OCI-LY3 (cell line): Measurements from ENCODE around the gene FOXS1.

Experiments
- H2AFZ ChIP-seq: fragments of 200-600, 300-600 bp; shearing (Covaris generic); 2 replicates; pipeline ENCODE4 v1.6.0; 2014; ENCODE audit warnings: antibody characterized with exemption, low read depth, low read length
- H3K27ac ChIP-seq: fragments of 200-600, 300-600 bp; sonication (generic); 2 replicates; pipeline ENCODE4 v1.5.1; 2014; ENCODE audit warnings: mild to moderate bottlenecking, low read length, moderate library complexity, mixed read lengths
- H3K27me3 ChIP-seq: fragments of 200-600, 300-600 bp; sonication (generic); 2 replicates; pipeline ENCODE4 v1.6.1; 2014; ENCODE audit warnings: low read depth, low read length, mixed read lengths
- H3K36me3 ChIP-seq: fragments of 200-600, 300-600 bp; sonication (generic); replicated peaks from 2 replicates; pipeline ENCODE3; 2014; ENCODE audit warnings: low read depth, low read length, mixed read lengths
- H3K4me1 ChIP-seq: fragments of 300-600, 200-600 bp; sonication (generic); 2 replicates; pipeline ENCODE4 v1.6.1; 2014; ENCODE audit warnings: low read length, mixed read lengths
- H3K4me2 ChIP-seq: fragments of 200-600, 300-600 bp; sonication (generic); 2 replicates; pipeline ENCODE4 v1.6.1; 2014; ENCODE audit warnings: low read length, mixed read lengths
- H3K4me3 ChIP-seq: fragments of 300-600, 200-600 bp; sonication (generic); 2 replicates; pipeline ENCODE4 v1.5.1; 2014; ENCODE audit warnings: antibody characterized with exemption, mild to moderate bottlenecking, low read length, moderate library complexity
- H3K79me2 ChIP-seq: fragments of 300-600, 200-600 bp; shearing (Covaris generic); 2 replicates; pipeline ENCODE4 v1.6.1; 2014; ENCODE audit warnings: mild to moderate bottlenecking, low read length, mixed read lengths
- H3K9ac ChIP-seq: fragments of 300-600, 200-600 bp; shearing (Covaris generic); 2 replicates; pipeline ENCODE4 v1.6.0; 2014; ENCODE audit warnings: mild to moderate bottlenecking, low read length, moderate library complexity
- H3K9me3 ChIP-seq: fragments of 200-600, 300-600 bp; shearing (Covaris generic); 2 replicates; pipeline ENCODE4 v1.6.1; 2014; ENCODE audit warnings: low read length, mixed read lengths; ENCODE audit not compliant: insufficient read depth
- H4K20me1 ChIP-seq: fragments of 200-600, 300-600 bp; sonication (generic); 2 replicates; pipeline ENCODE4 v1.6.1; 2016; ENCODE audit warnings: low read length, mixed read lengths; ENCODE audit not compliant: insufficient read depth
- EZH2phosphoT487 ChIP-seq: fragments of 200-600 bp; shearing (Covaris generic); IDR thresholded peaks from 2 replicates; pipeline ENCODE4 v1.6.1; 2018; ENCODE audit warnings: antibody characterized with exemption, mixed run types, low read depth
- TF ChIP-seq, protein P1 (sequence below): fragments of 200-600, 300-600 bp; sonication (generic); IDR thresholded peaks from 2 replicates; pipeline ENCODE4 v1.5.1; 2014; ENCODE audit warnings: antibody characterized with exemption, low read length, low read depth

Gene FOXS1

DNA sequence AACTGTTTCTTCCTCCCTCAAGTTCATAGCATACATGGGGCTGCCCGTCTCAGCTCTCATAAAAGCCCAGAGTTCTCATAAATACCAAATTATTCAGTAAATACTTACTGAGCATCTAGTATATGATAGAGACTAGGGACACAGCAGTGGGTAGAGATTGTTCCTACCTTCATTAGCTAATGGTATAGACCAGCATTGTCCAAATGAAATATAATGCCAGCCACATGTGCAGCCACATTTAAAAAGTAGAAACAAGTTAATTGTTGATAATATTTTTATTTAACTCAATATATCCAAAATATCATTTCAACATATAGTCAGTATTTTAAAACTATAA, 26.2 kb upstream of the FOXS1 start:
- peaks cover 10% of the 10 kb centered on the region for H3K36me3 ChIP-seq

DNA sequence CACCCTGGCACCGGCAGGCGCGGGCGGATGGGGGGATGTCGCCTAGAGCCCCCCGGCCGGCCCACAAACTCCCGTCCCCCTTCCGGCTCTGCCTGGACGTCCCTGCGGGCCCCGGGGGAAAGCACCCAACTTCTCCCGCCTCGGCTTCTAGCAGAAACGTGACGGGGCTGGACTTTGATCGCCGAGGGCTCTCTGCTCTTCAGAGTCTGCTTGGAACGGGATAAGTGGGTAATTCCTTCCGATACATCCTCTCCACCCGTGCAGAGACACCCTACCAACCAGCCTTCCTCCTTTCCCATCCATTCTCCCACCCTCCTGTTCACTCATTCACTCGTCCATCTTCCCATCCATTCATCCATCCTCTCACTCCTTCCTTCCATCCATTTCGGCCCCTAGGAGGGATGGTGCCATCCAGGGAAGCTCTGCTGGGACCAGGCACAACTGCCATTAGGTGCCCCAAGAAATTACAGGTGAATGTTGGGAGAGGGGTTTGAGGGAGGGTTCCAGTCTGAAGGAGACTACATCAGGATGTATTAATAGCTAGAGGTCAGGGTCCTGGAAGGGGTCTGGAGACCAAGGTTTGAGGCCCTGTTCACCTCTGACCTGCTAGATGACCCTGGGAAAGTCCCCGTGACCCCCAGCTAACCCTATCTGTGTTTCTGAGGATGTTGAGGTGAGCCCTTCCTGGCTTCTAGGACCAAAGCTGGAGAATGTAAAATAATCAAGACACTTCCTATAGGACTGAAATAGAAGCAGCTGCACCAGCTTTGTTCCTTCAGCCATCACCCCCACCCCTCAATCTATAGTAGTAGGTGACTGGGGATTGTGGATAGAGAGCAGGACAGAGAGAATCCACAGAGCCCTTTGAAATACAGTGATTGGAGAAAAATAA, 25.6 kb upstream of the FOXS1 start:
- no peaks in the 10 kb centered on the region for H4K20me1 ChIP-seq
- H3K9ac ChIP-seq = peak overlapping the region; percentile 96
- H3K9me3 ChIP-seq = no peaks in the 10 kb centered on the region
- peak overlapping the region; percentile 92 for H3K4me3 ChIP-seq
- peak overlapping the region; percentile 93 for H3K27ac ChIP-seq
- H3K27me3 ChIP-seq = no peaks in the 10 kb centered on the region
- peaks cover 14% of the 10 kb centered on the region for H3K36me3 ChIP-seq
- peaks cover 43% of the 10 kb centered on the region for H3K4me1 ChIP-seq
- TF ChIP-seq, protein P1, sequence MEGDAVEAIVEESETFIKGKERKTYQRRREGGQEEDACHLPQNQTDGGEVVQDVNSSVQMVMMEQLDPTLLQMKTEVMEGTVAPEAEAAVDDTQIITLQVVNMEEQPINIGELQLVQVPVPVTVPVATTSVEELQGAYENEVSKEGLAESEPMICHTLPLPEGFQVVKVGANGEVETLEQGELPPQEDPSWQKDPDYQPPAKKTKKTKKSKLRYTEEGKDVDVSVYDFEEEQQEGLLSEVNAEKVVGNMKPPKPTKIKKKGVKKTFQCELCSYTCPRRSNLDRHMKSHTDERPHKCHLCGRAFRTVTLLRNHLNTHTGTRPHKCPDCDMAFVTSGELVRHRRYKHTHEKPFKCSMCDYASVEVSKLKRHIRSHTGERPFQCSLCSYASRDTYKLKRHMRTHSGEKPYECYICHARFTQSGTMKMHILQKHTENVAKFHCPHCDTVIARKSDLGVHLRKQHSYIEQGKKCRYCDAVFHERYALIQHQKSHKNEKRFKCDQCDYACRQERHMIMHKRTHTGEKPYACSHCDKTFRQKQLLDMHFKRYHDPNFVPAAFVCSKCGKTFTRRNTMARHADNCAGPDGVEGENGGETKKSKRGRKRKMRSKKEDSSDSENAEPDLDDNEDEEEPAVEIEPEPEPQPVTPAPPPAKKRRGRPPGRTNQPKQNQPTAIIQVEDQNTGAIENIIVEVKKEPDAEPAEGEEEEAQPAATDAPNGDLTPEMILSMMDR = no peak
- no peak for TF ChIP-seq EZH2phosphoT487
- H2AFZ ChIP-seq = peak overlapping the region; percentile 52
- peak overlapping the region; percentile 95 for H3K4me2 ChIP-seq
- peaks cover 36% of the 10 kb centered on the region for H3K79me2 ChIP-seq

More for the DNA sequence above, 26.2 kb upstream of the FOXS1 start:
- peak overlapping the region; percentile 92 for H3K4me3 ChIP-seq
- peaks cover 42% of the 10 kb centered on the region for H3K4me1 ChIP-seq
- peak overlapping the region; percentile 95 for H3K4me2 ChIP-seq
- H4K20me1 ChIP-seq = no peaks in the 10 kb centered on the region
- TF ChIP-seq, protein P1 = no peak
- no peak for TF ChIP-seq EZH2phosphoT487
- peak overlapping the region; percentile 93; the same call in 1 of the 2 replicates for H3K27ac ChIP-seq
- H3K9ac ChIP-seq = peak overlapping the region; percentile 96; the same call in 1 of the 2 replicates
- peaks cover 35% of the 10 kb centered on the region for H3K79me2 ChIP-seq
- H2AFZ ChIP-seq = no peak overlapping the region
- no peaks in the 10 kb centered on the region for H3K27me3 ChIP-seq
- H3K9me3 ChIP-seq = no peaks in the 10 kb centered on the region

DNA sequence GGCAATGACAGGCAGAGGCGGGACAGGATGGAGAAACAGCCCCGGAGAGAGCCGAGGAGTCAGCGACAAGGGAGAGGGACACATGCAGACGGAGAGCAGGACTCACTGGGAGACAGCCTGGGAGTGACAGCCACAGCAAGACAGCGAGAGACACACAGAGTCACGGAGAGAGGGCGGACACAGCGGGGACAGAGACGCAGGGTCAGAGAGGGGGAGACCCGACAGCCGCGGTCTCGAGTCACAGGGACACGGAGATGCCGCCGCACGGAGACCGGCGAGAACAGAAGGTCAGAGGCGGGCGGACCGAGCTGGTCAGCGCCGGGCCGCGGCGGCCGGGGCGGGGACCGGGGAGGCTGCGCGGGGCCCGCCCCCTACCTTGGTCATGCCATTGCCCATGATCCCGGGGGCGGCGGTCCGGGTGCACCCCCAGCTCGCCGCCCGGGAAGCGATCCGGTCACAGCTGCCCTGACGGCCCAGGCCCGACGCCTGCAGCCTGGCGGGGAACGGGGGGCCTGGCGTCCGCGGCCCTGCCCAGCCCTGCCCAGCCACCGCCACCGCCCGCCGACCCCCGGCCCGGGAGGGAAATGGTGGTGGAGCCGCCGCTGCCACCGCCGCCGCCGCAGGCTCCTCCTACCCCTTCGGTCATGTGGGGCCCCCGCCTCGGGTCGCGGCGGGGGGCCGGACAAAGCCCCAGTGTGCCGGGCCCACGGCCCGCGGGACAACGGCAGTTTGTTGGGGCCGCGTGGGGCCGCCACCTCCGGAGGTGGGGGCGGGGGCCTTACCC, 24.7 kb upstream of the FOXS1 start, which contains the start of the genes DUSP15 and TTLL9:
DUSP15 (minus strand) TSS at position 586 of the 784 bp plus-strand sequence; CDS start at position 396, 190 bp downstream.
TTLL9 (plus strand) TSS at position 693 of the 784 bp plus-strand sequence. CDS start 493 bp downstream, outside the sequence.
- Histone ChIP-seq H3K27ac (peak within 1 kb of the TSS; percentile 93), H3K36me3 (peaks cover 23% of the 10 kb centered on the region), H3K4me1 (peaks cover 40% of the 10 kb centered on the region), H3K4me2 (peak within 1 kb of the TSS; percentile 95), H3K9ac (peak within 1 kb of the TSS; percentile 96), H3K4me3 (peak within 1 kb of the TSS; percentile 92), H3K9me3 (no peaks in the 10 kb centered on the region), H2AFZ (peak within 1 kb of the TSS; percentile 52), H3K27me3 (no peaks in the 10 kb centered on the region), H4K20me1 (no peaks in the 10 kb centered on the region), H3K79me2 (peaks cover 36% of the 10 kb centered on the region)
- TF ChIP-seq, protein P1 = no peak
- no peak for TF ChIP-seq EZH2phosphoT487

DNA sequence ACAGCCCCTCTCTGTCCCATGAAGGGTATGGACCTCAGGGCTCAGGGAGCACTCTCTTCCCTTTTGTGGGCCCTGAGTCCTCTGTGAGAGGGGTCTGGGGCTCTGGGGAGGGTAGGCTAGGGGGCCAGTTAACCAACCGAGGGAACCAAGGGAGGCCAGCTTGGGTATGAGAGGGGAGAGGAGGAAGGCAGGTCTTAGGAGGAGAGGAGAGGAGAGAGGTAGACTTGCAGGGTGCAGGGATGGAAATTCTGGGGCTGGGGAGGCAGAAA, 24.2 kb upstream of the FOXS1 start:
- no peaks in the 10 kb centered on the region for H3K27me3 ChIP-seq
- H3K4me2 ChIP-seq = peak overlapping the region; percentile 95
- H3K27ac ChIP-seq = peak overlapping the region; percentile 93
- H2AFZ ChIP-seq = no peak overlapping the region
- peaks cover 28% of the 10 kb centered on the region for H3K36me3 ChIP-seq
- TF ChIP-seq EZH2phosphoT487 = no peak
- TF ChIP-seq, protein P1 = no peak
- no peaks in the 10 kb centered on the region for H4K20me1 ChIP-seq
- peaks cover 40% of the 10 kb centered on the region for H3K4me1 ChIP-seq
- H3K9ac ChIP-seq = peak overlapping the region; percentile 96
- peaks cover 36% of the 10 kb centered on the region for H3K79me2 ChIP-seq
- no peaks in the 10 kb centered on the region for H3K9me3 ChIP-seq
- peak overlapping the region; percentile 92 for H3K4me3 ChIP-seq
